HuH-7 (cell line): ENCODE measurements around the gene CFAP65.
A peak's percentile ranks its signal among the peaks of the same experiment; 100 is the strongest.

Experiments
- DNase-seq: peaks from one replicate; pipeline ENCODE4 v3.0.0; 2011; ENCODE audit warnings: low spot score

CFAP65 gene

GRCh38 chr2:219030177-219030940 lies 11.0 kb downstream of the CFAP65 start:
- DNase-seq, result no peak

- peak; percentile 92 for DNase-seq
Measured at GRCh38 chr2:219029829-219030165, 11.5 kb downstream of the CFAP65 start.

GRCh38 chr2:219028996-219029828 lies 12.1 kb downstream of the CFAP65 start:
- no peak for DNase-seq

- DNase-seq, result no peak
Measured at GRCh38 chr2:219028141-219028540, 13.2 kb downstream of the CFAP65 start.

- DNase-seq, result no peak
Measured at GRCh38 chr2:219027511-219028055, 13.7 kb downstream of the CFAP65 start.

- DNase-seq, result no peak
Measured at GRCh38 chr2:219026946-219027345, 14.4 kb downstream of the CFAP65 start.

- no peak for DNase-seq
Measured at GRCh38 chr2:219025637-219026585, 15.4 kb downstream of the CFAP65 start.

- no peak for DNase-seq
Measured at GRCh38 chr2:219024059-219024458, 17.3 kb downstream of the CFAP65 start.

GRCh38 chr2:219023045-219023605 lies 18.2 kb downstream of the CFAP65 start:
- no peak for DNase-seq

- no peak for DNase-seq
Measured at GRCh38 chr2:219022616-219023015, 18.7 kb downstream of the CFAP65 start.

- no peak for DNase-seq
Measured at GRCh38 chr2:219022041-219022440, 19.3 kb downstream of the CFAP65 start.

- no peak for DNase-seq
Measured at GRCh38 chr2:219021591-219021990, 19.7 kb downstream of the CFAP65 start.

GRCh38 chr2:219020604-219021365 lies 20.5 kb downstream of the CFAP65 start:
- no peak for DNase-seq

- no peak for DNase-seq
Measured at GRCh38 chr2:219019436-219019835, 21.9 kb downstream of the CFAP65 start.

- no peak for DNase-seq
Measured at GRCh38 chr2:219018726-219019125, 22.6 kb downstream of the CFAP65 start.

- no peak for DNase-seq
Measured at GRCh38 chr2:219018286-219018685, 23.0 kb downstream of the CFAP65 start.

GRCh38 chr2:219017201-219017931 lies 23.9 kb downstream of the CFAP65 start:
- no peak for DNase-seq

GRCh38 chr2:219016721-219017120 lies 24.6 kb downstream of the CFAP65 start:
- no peak for DNase-seq

- DNase-seq, result no peak
Measured at GRCh38 chr2:219010873-219011272, 30.4 kb downstream of the CFAP65 start.

GRCh38 chr2:219010162-219010756 lies 31.1 kb downstream of the CFAP65 start:
- DNase-seq, result peak; percentile 86
